GM12878 (cell line): Measurements from ENCODE around the gene PFN3. TPM values are rescaled to one million over a fixed set of nuclear protein-coding genes. Genes with fewer than 3 reads are reported as not detected.
A peak's percentile ranks its signal among the peaks of the same experiment; 100 is the strongest.

ENCODE experiments used
- BCL11A ChIP-seq: IDR thresholded peaks from 2 replicates; pipeline ENCODE4 v1.6.1; 2011; ENCODE audit warnings: low read depth, low read length
- CHD2 ChIP-seq: IDR thresholded peaks from 2 replicates; pipeline ENCODE4 v1.6.1; 2011; ENCODE audit warnings: low read depth, low read length, improper control_type of control experiment, borderline replicate concordance
- CREM ChIP-seq: IDR thresholded peaks from 2 replicates; pipeline ENCODE4 v1.6.1; 2014; ENCODE audit warnings: antibody characterized with exemption, low read depth
- EGR1 ChIP-seq, 2 experiments: IDR thresholded peaks; 1 replicate in 1 of 2; 2 replicates in 1 of 2; pipeline ENCODE4 v1.6.1; 2011 to 2012; ENCODE audit warnings: low read depth in 2 of 2, low read length in 2 of 2, borderline replicate concordance in 1 of 2, mild to moderate bottlenecking in 1 of 2, moderate library complexity in 1 of 2
- FOXM1 ChIP-seq: IDR thresholded peaks from 2 replicates; pipeline ENCODE4 v1.6.1; 2012; ENCODE audit warnings: low read depth, mild to moderate bottlenecking, inconsistent platforms, low read length, moderate library complexity
- MYB ChIP-seq: fragments of 150-350 bp; IDR thresholded peaks from 2 replicates; pipeline ENCODE4 v1.6.1; 2014; ENCODE audit warnings: mild to moderate bottlenecking, low read depth, low read length, borderline replicate concordance
- RAD21 ChIP-seq: IDR thresholded peaks from 2 replicates; pipeline ENCODE4 v1.6.1; 2011; ENCODE audit warnings: mild to moderate bottlenecking, low read depth, low read length, moderate library complexity; ENCODE audit not compliant: insufficient read depth
- RBBP5 ChIP-seq: fragments of 200-600 bp; sonication (generic); conservative IDR thresholded peaks from 2 replicates; pipeline ENCODE4 v1.6.1; 2016
- SMAD5 ChIP-seq: IDR thresholded peaks from 2 replicates; pipeline ENCODE4 v1.6.1; 2016; ENCODE audit warnings: antibody characterized with exemption, low read depth
- SPI1 ChIP-seq: IDR thresholded peaks from 2 replicates; pipeline ENCODE4 v1.6.1; 2011; ENCODE audit warnings: low read depth, mild to moderate bottlenecking, low read length, moderate library complexity, borderline replicate concordance; ENCODE audit not compliant: insufficient read depth
- SRF ChIP-seq, 2 experiments: IDR thresholded peaks; 2 replicates each; pipeline ENCODE4 v1.6.1; 2011; ENCODE audit warnings: low read depth in 2 of 2, low read length in 2 of 2, mild to moderate bottlenecking in 1 of 2, moderate library complexity in 1 of 2
- TAF1 ChIP-seq: IDR thresholded peaks from 2 replicates; pipeline ENCODE4 v1.6.1; 2011; ENCODE audit warnings: mild to moderate bottlenecking, low read depth, low read length, borderline replicate concordance
- TARDBP ChIP-seq: IDR thresholded peaks from 2 replicates; pipeline ENCODE4 v1.6.1; 2016; ENCODE audit warnings: borderline replicate concordance
- TCF12 ChIP-seq: IDR thresholded peaks from 2 replicates; pipeline ENCODE4 v1.6.1; 2011; ENCODE audit warnings: low read depth, mild to moderate bottlenecking, low read length
- ZNF207 ChIP-seq: fragments of 450-650 bp; IDR thresholded peaks from 2 replicates; pipeline ENCODE4 v1.6.1; 2014; ENCODE audit warnings: antibody characterized with exemption, mild to moderate bottlenecking, borderline replicate concordance
- ZNF24 ChIP-seq: fragments of 450-650 bp; IDR thresholded peaks from 2 replicates; pipeline ENCODE4 v1.6.1; 2017; ENCODE audit warnings: antibody characterized with exemption, mild to moderate bottlenecking
- polyA plus RNA-seq, 11 experiments: library from polyadenylated mRNA; depleted of rRNA in 4 of 11; unstranded in 6 of 11; stranded (reverse) in 5 of 11; fragments of >200 nt; fragmentation: Nextera tagmentation in 4 of 11; fragmentation: Illumina TruSeq in 1 of 11; extraction: Ambion mirVana in 4 of 11; extraction: Trizol in 1 of 11; gene quantifications; 1 replicate in 1 of 11; 2 replicates in 10 of 11; pipeline versions ENCODE4 v1.2.1 to v1.2.3, GENCODE V29; 2011 to 2016; ENCODE audit warnings: inconsistent platforms in 2 of 11, missing spikeins in 2 of 11, low read depth in 1 of 11
- total RNA-seq, 4 experiments: library from RNA; depleted of rRNA in 3 of 4; stranded (reverse); fragments of >200 nt in 3 of 4; fragmentation: Illumina TruSeq in 1 of 4; extraction: Trizol in 1 of 4; gene quantifications; 2 replicates each; pipeline versions ENCODE4 v1.2.1 to v1.2.3, GENCODE V29; 2013 to 2021
- TF ChIP-seq, protein P1 (sequence below): fragments of 450-650 bp; IDR thresholded peaks from 2 replicates; pipeline ENCODE4 v1.6.1; 2016; ENCODE audit warnings: mild to moderate bottlenecking
- TF ChIP-seq, protein P2 (sequence below): fragments of 450-650 bp; formaldehyde crosslinking; IDR thresholded peaks from 2 replicates; pipeline ENCODE4 v1.4.0; 2022; ENCODE audit warnings: mild to moderate bottlenecking, moderate library complexity
- TF ChIP-seq, protein P3 (sequence below): fragments of 450-650 bp; formaldehyde crosslinking; IDR thresholded peaks from 2 replicates; pipeline ENCODE4 v1.5.0; 2022; ENCODE audit warnings: mild to moderate bottlenecking, missing genetic modification characterization
- TF ChIP-seq, protein P4 (sequence below): IDR thresholded peaks from 2 replicates; pipeline ENCODE4 v1.6.1; 2011; ENCODE audit warnings: borderline replicate concordance, low read depth, mild to moderate bottlenecking, moderate library complexity, low read length; ENCODE audit not compliant: insufficient read depth, poor library complexity, severe bottlenecking

The PFN3 gene
- total and polyA plus RNA-seq, 10 of the 15 experiments (the other 5 are each of a cell fraction or from before 2014, with no cell fraction given), result not detected

DNA sequence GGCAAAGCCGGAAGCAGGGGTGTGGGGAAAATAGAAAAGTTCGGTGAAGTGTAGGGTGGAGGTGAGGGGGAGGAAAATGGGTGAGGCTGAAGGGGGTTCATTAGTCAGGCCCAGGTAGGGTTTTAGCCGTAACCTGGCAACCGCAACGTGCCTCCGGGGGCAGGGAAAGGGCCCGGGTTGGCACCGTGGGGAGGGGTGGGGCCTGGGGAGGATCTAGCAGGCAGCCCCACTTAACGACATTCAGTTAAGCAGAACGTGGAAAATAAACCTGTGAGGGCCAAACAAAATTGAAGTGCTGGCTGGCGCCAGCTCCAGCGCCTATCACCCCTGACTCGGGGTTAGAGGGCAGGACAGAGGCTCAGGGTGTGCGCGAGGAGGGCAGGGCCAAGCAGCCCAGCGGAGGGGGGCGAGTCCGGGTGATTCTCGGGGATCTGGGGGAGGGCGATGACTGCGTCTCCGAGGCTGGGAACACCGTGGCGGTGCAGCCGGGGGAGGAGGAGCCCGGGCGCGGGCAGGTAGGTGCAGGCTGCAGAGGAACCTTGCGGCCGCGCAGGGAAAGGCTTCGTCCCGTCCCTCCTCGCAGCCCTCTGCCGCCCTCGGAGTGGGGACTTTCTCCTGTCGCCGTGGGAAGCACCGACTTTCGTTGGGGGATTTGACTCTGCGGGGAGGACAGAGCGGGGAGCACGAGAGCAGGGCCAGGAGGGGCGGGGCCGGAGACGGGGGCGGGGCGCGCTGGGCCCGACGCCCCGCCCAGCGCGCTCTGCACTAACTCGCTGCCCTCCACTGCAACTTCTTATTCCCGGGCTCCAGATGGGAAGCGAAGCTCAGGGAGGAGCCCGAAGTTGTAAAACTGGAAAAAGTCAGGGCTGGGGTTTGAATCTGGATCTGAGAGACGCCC, 37.6 kb downstream of the PFN3 start (continued):
- no peak for TF ChIP-seq ZNF24
- TF ChIP-seq, protein P1, sequence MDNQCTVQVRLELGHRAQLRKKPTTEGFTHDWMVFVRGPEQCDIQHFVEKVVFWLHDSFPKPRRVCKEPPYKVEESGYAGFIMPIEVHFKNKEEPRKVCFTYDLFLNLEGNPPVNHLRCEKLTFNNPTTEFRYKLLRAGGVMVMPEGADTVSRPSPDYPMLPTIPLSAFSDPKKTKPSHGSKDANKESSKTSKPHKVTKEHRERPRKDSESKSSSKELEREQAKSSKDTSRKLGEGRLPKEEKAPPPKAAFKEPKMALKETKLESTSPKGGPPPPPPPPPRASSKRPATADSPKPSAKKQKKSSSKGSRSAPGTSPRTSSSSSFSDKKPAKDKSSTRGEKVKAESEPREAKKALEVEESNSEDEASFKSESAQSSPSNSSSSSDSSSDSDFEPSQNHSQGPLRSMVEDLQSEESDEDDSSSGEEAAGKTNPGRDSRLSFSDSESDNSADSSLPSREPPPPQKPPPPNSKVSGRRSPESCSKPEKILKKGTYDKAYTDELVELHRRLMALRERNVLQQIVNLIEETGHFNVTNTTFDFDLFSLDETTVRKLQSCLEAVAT, result no peak
- TF ChIP-seq SRF (IDR thresholded peaks at IDR 0.05; ENCODE audit: low read depth in 2 of 2, low read length in 2 of 2), result no peak
- TF ChIP-seq SMAD5, result no peak
- TF ChIP-seq TARDBP, result no peak
- TF ChIP-seq, protein P2, sequence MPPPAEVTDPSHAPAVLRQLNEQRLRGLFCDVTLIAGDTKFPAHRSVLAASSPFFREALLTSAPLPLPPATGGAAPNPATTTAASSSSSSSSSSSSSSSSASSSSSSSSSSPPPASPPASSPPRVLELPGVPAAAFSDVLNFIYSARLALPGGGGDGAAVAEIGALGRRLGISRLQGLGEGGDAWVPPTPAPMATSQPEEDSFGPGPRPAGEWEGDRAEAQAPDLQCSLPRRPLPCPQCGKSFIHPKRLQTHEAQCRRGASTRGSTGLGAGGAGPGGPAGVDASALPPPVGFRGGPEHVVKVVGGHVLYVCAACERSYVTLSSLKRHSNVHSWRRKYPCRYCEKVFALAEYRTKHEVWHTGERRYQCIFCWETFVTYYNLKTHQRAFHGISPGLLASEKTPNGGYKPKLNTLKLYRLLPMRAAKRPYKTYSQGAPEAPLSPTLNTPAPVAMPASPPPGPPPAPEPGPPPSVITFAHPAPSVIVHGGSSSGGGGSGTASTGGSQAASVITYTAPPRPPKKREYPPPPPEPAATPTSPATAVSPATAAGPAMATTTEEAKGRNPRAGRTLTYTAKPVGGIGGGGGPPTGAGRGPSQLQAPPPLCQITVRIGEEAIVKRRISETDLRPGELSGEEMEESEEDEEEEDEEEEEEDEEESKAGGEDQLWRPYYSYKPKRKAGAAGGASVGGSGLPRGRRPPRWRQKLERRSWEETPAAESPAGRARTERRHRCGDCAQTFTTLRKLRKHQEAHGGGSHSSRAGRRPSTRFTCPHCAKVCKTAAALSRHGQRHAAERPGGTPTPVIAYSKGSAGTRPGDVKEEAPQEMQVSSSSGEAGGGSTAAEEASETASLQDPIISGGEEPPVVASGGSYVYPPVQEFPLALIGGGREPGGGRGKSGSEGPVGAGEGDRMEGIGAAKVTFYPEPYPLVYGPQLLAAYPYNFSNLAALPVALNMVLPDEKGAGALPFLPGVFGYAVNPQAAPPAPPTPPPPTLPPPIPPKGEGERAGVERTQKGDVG (CRISPR knock-in tag), result no peak
- TF ChIP-seq MYB, result no peak
- TF ChIP-seq, protein P3, sequence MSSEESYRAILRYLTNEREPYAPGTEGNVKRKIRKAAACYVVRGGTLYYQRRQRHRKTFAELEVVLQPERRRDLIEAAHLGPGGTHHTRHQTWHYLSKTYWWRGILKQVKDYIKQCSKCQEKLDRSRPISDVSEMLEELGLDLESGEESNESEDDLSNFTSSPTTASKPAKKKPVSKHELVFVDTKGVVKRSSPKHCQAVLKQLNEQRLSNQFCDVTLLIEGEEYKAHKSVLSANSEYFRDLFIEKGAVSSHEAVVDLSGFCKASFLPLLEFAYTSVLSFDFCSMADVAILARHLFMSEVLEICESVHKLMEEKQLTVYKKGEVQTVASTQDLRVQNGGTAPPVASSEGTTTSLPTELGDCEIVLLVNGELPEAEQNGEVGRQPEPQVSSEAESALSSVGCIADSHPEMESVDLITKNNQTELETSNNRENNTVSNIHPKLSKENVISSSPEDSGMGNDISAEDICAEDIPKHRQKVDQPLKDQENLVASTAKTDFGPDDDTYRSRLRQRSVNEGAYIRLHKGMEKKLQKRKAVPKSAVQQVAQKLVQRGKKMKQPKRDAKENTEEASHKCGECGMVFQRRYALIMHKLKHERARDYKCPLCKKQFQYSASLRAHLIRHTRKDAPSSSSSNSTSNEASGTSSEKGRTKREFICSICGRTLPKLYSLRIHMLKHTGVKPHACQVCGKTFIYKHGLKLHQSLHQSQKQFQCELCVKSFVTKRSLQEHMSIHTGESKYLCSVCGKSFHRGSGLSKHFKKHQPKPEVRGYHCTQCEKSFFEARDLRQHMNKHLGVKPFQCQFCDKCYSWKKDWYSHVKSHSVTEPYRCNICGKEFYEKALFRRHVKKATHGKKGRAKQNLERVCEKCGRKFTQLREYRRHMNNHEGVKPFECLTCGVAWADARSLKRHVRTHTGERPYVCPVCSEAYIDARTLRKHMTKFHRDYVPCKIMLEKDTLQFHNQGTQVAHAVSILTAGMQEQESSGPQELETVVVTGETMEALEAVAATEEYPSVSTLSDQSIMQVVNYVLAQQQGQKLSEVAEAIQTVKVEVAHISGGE (CRISPR knock-in tag), result no peak
- 0 out of 2 replicates have a peak, but pooled peaks have one; percentile 31 for TF ChIP-seq CREM
- no peak for TF ChIP-seq ZNF207
- TF ChIP-seq RAD21, result no peak
- TF ChIP-seq FOXM1, result no peak
- no peak for TF ChIP-seq SPI1
- 0 out of 2 replicates have a peak, but pooled peaks have one; percentile 28 for TF ChIP-seq BCL11A
- no peak for TF ChIP-seq TCF12
- TF ChIP-seq TAF1, result no peak
- no peak for TF ChIP-seq RBBP5
- TF ChIP-seq, protein P4, sequence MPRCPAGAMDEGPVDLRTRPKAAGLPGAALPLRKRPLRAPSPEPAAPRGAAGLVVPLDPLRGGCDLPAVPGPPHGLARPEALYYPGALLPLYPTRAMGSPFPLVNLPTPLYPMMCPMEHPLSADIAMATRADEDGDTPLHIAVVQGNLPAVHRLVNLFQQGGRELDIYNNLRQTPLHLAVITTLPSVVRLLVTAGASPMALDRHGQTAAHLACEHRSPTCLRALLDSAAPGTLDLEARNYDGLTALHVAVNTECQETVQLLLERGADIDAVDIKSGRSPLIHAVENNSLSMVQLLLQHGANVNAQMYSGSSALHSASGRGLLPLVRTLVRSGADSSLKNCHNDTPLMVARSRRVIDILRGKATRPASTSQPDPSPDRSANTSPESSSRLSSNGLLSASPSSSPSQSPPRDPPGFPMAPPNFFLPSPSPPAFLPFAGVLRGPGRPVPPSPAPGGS, result peak; percentile 54
- TF ChIP-seq EGR1 (IDR thresholded peaks at IDR 0.05; ENCODE audit: borderline replicate concordance in 1 of 2, low read depth in 2 of 2, low read length in 2 of 2), result peak in 1 of 2 experiments; percentile 56; a peak in 1 of 3 replicates
- no peak for TF ChIP-seq CHD2
